ENCODE measurements around the gene PLA2G15. TPM values are rescaled to one million over a fixed set of nuclear protein-coding genes. Genes with fewer than 3 reads are reported as not detected.

PLA2G15 gene
- total RNA-seq, 1 experiment from 2014 or later = 33.2 TPM

GRCh38 chr16:68264128-68265077 is 19.2 kb downstream of the PLA2G15 start, which contains the start of gene SLC7A6:
SLC7A6 (plus strand) TSS chr16:68264526; CDS start chr16:68274727, 10,201 bp downstream.
- POLR2A ChIA-PET = interaction anchor here (0.5 to 5.1 kb wide), 16 partner anchors 16 to 1511 kb away, joined by 3 to 59 read pairs (median 5); partner anchors contain the start of genes ESRP2, PLA2G15, PRMT7 and SLC7A6OS
- DNase-seq = peak; percentile 85 to 90
- Mint-ChIP-seq H3K27me3 (ENCODE audit: insufficient read depth, unreplicated experiment) (no peaks in the 10 kb centered on the region), H3K9me3 (ENCODE audit: unreplicated experiment) (no peaks in the 10 kb centered on the region), H3K36me3 (ENCODE audit: insufficient read depth, unreplicated experiment) (peaks cover 64% of the 10 kb centered on the region), H3K4me1 (ENCODE audit: low read depth, unreplicated experiment) (peaks cover 31% of the 10 kb centered on the region), H3K27ac (ENCODE audit: unreplicated experiment) (peak within 1 kb of the TSS; percentile 98), H3K4me3 (ENCODE audit: unreplicated experiment) (peak within 1 kb of the TSS; percentile 91)
- intact Hi-C loops (cut with micrococcal nuclease; ENCODE audit: unreplicated experiment) = loop anchor here (1.0 to 5.0 kb wide), 5 partner anchors 17 to 64 kb away; partner anchors contain the start of genes PRMT7 and SLC7A6OS
- peak within 1 kb of the TSS; percentile 94 for H3K4me3 ChIP-seq (ENCODE audit: low read depth, low read length)
- TSS peak; percentile 99 for BruUV-seq (replicated peaks)
- CTCF ChIA-PET = interaction anchor here (0.9 to 5.5 kb wide), 14 partner anchors 9 to 180 kb away, joined by 3 to 98 read pairs (median 6); partner anchors contain the start of genes ESRP2, NFATC3, PLA2G15 and PRMT7
- H3K4me1 ChIP-seq = peaks cover 44% of the 10 kb centered on the region
- no peaks in the 10 kb centered on the region for H3K27me3 ChIP-seq (replicated peaks; ENCODE audit: control insufficient read depth, insufficient read depth, low read length)
- H3K9me3 ChIP-seq = no peaks in the 10 kb centered on the region
- no peaks in the 10 kb centered on the region for H3K36me3 ChIP-seq (ENCODE audit: control insufficient read depth, insufficient read depth, low read length)
- TF ChIP-seq CTCF (IDR thresholded peaks at IDR 0.05; ENCODE audit: insufficient read depth in 1 of 2, low read depth in 1 of 2, low read length in 1 of 2, severe bottlenecking in 1 of 2, unreplicated experiment in 1 of 2) = peak; percentile 77 to 79

GRCh38 chr16:68265078-68265920 is 20.1 kb downstream of the PLA2G15 start:
- H3K36me3 Mint-ChIP-seq (ENCODE audit: insufficient read depth, unreplicated experiment) = peaks cover 73% of the 10 kb centered on the region
- Histone ChIP-seq H3K27me3 (replicated peaks; ENCODE audit: control insufficient read depth, insufficient read depth, low read length) (no peaks in the 10 kb centered on the region), H3K4me1 (peaks cover 44% of the 10 kb centered on the region), H3K4me3 (ENCODE audit: low read depth, low read length) (peak overlapping the region; percentile 94), H3K36me3 (ENCODE audit: control insufficient read depth, insufficient read depth, low read length) (no peaks in the 10 kb centered on the region), H3K9me3 (no peaks in the 10 kb centered on the region)
- CTCF ChIA-PET = interaction anchor here (2.3 to 5.5 kb wide), 6 partner anchors 16 to 180 kb away, joined by 9 to 98 read pairs (median 20); partner anchors contain the start of genes ESRP2, NFATC3, PRMT7 and SLC7A6OS
- H3K4me1 Mint-ChIP-seq (ENCODE audit: low read depth, unreplicated experiment) = peaks cover 31% of the 10 kb centered on the region
- H3K9me3 Mint-ChIP-seq (ENCODE audit: unreplicated experiment) = no peaks in the 10 kb centered on the region
- BruUV-seq (replicated peaks) = TSS peak; percentile 43
- H3K4me3 Mint-ChIP-seq (ENCODE audit: unreplicated experiment) = peak overlapping the region; percentile 91
- POLR2A ChIA-PET = interaction anchor here (0.5 to 5.1 kb wide), 10 partner anchors 15 to 67 kb away, joined by 3 to 59 read pairs (median 10); partner anchors contain the start of genes ESRP2, PRMT7 and SLC7A6OS
- TF ChIP-seq CTCF (IDR thresholded peaks at IDR 0.05; ENCODE audit: insufficient read depth in 1 of 2, low read depth in 1 of 2, low read length in 1 of 2, severe bottlenecking in 1 of 2, unreplicated experiment in 1 of 2) = no peak
- H3K27ac Mint-ChIP-seq (ENCODE audit: unreplicated experiment) = peak overlapping the region; percentile 98
- no peaks in the 10 kb centered on the region for H3K27me3 Mint-ChIP-seq (ENCODE audit: insufficient read depth, unreplicated experiment)
- intact Hi-C loops (cut with micrococcal nuclease; ENCODE audit: unreplicated experiment) = loop anchor here (1.0 to 5.0 kb wide), 4 partner anchors 16 to 63 kb away; partner anchors contain the start of genes PRMT7 and SLC7A6OS
- DNase-seq = peak; percentile 95 to 96

Data from Caco-2 (cell line).